GM19324 (cell line): ENCODE data around the gene RPL22L1.
"Not testable (repeated sequence)": the region's sequence is repeated elsewhere in the genome, so short reads cannot be mapped to it uniquely, and the experiment has no call there.

Source experiments
- ATAC-seq: cut with Tn5 transposase; IDR thresholded peaks from one replicate; pipeline ENCODE4 v1.9.1; 2021; ENCODE audit warnings: mild to moderate bottlenecking, moderate library complexity; ENCODE audit not compliant: unreplicated experiment, low FRiP score

RPL22L1 gene

DNA sequence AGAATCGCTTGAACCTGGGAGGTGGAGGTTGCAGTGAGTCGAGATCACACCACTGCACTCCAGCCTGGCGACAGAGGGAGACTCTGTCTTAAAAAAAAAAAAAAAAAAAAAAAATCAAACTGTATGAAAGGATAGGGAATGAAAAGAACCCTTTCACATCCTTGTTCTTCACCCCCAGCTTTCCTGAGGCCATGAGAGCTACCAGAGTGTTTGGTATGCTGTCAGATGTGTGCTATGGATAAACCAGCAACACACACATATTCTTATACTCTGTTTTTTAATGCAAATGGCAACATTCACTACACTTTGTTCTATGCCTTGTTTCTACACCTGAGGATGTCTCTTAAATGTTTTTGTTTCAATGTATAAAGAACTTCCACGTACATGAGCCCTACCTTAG lies 33.5 kb downstream of the RPL22L1 start:
- no peak for ATAC-seq

- ATAC-seq = no peak
Observed at GRCh38 chr3:170835336-170835735, 34.7 kb downstream of the RPL22L1 start.

DNA sequence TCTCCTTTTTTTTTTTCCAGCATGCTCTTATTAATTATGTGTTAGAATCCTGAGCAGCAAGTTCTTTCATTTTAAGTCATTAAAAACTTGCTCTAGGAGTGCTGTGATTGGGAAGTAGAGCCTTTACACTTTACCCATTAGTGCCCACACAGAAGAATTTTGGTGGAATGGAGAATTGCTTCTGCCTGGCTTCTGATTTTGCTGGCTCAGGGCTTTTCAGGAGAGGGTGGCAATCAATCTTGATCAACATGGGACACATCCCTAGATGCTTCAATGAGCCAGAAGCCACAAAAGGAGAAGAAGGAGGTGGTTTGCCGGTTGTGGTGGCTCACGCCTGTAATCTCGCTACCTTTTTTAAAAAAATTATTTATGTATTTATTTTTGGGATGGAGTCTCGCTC lies 39.4 kb downstream of the RPL22L1 start:
- ATAC-seq = no peak

- no peak for ATAC-seq
Observed at GRCh38 chr3:170829546-170830272, 40.3 kb downstream of the RPL22L1 start.

DNA sequence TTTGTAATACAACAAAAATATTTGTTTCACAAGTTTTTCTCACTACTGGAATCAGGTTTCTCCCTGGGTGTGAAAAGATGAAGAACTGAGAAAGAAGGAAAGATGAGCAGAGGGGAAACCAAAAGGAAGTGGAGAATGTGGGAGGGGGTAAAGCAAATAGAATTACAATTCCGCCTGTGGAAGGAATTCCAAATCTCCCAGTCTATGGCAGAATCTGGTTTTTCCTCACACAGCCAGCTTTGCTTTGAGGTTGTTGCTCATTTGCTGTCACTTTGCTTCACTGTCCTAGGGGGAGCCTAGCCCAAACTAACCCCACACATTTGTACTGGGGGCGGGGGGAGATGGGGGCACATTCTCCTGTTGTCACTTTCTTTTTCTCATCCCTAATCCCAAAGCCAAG lies 43.9 kb downstream of the RPL22L1 start:
- no peak for ATAC-seq

GRCh38 chr3:170823562-170823961 lies 46.4 kb downstream of the RPL22L1 start:
- ATAC-seq = not testable (repeated sequence)

GRCh38 chr3:170818325-170818724 lies 51.7 kb downstream of the RPL22L1 start:
- not testable (repeated sequence) for ATAC-seq

DNA sequence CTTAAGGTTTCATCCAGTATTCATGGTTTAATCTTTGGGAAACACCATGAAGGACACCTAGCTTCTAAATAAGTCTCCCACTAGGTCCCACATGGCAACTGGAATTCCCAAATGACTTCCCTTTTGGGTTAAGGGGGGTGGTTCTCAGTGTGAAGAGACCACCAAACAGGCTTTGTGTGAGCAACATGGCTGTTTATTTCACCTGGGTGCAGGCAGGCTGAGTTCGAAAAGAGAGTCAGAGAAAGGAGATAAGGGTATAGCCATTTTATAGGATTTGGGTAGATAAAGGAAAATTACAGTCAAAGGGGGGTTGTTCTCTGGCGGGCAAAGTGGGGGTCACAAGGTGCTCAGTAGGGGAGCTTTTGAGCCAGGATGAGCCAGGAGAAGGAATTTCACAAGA lies 52.5 kb downstream of the RPL22L1 start:
- not testable (repeated sequence) for ATAC-seq

- ATAC-seq = no peak
Observed at GRCh38 chr3:170816841-170817240, 53.2 kb downstream of the RPL22L1 start.

DNA sequence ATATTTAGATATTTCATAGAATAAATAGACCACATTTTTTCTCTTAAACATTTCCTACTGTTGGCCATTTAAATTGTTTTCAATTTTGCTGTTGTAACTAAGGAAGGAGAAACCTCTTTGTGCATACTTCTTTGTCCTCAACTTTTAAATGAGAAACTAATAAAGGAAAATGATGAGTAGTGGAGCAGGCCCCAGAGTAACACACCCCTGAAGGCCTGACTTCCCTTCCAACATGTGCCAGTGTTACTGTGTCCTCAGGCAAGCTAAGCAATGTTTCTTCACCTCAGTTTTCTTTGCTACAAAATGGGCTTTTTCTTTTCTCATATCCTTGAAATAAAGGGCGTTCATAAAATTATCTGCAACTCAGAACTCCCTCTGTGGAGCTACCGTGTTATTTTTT lies 53.7 kb downstream of the RPL22L1 start:
- no peak for ATAC-seq

- no peak for ATAC-seq
Observed at GRCh38 chr3:170815936-170816335, 54.1 kb downstream of the RPL22L1 start.

DNA sequence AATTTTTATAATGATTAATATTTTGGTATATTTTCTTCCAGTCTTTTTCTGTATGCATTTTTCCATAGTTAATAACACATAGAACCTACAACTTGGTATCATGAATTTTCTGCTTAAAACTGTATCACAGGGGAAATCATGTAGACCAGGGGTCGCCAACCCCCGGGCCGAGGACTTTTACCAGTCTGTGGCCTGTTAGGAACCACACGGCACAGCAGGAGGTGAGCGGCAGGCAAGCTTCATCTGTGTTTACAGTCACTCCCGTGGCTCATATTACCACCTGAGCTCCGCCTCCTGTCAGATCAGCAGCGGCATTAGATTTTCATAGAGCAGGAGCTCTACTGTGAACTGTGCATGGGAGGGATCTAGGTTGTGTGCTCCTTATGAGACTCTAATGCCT lies 54.7 kb downstream of the RPL22L1 start:
- no peak for ATAC-seq
